HG03571 (cell line): ENCODE results near the gene RIT2.

Experiments used
- ATAC-seq: cut with Tn5 transposase; IDR thresholded peaks from one replicate; pipeline ENCODE4 v1.9.1; 2021; ENCODE audit not compliant: unreplicated experiment

Gene RIT2

DNA sequence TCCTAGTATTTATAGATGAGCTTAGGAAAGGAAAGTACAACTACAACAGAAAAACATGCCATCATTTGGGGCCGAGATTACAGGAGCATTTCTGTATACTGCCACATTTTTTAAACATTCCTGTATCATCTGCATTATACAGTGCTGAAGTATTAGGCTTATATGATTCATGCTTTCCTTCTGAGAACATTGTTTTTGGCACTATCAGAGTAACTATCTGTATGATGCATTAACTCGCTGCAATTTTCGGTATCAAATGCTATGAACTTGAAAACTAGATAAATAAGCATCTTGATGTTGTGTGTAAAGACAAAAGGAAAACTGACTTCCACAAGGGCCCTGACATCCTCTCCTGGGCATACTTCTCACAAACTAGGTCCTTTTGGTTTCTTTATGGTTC lies 102.0 kb downstream of the RIT2 start:
- ATAC-seq = no peak

DNA sequence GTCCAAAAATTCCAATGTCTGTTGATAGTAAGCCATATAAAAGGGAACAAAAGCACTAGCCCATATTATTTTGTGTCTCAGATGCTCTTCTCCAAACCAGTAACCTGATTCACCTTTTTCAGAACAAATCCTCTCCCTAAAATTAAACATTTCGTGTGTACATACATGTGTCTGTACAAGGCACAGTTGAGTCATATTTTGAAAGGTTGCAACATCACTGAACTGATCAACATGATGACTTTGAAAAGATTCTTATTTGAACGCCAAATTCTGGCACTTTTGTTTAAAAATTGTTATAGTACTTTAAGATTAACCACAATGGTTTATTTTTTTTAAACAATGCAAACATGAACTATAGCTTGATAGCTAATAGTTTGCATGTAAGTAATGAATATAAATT lies 102.5 kb downstream of the RIT2 start:
- ATAC-seq = no peak

DNA sequence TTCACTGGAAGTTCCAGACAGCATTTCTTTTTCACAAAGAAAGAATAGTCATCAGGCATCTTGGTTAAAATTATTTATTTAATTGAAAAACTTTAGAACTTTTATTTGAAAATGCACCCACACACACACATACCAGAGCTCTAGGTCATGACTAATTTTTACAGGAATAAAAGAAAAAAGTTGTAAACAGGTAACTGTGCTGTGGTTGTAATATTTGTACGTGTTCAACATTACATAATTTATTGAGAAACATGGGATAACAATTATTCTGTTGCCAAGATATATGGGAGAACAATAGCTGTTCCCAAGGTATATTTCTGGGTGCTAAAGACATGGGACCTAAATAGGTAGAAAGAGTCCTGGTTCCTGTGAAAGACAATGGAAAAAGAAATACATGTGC lies 104.9 kb downstream of the RIT2 start:
- no peak for ATAC-seq

GRCh38 chr18:43009674-43010073 lies 105.8 kb downstream of the RIT2 start:
- no peak for ATAC-seq

DNA sequence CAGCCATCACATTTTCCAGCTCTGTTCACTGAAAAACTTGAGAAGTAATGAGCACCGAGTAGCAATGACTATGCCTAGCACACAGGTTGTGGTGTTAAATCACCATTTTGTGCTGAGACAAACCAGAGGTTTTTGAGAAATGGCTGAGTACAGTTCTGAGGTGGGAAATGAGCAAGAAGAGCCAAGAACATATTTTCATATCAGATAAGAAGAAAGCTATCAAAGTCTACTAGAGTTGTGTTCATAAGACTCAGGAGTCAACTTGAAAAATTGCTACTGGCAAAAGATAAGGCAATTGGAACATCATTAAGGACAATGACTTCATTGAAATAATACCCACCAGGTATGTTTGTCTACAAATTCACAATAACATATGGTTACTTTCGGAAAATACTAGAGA lies 108.1 kb downstream of the RIT2 start:
- ATAC-seq = no peak

DNA sequence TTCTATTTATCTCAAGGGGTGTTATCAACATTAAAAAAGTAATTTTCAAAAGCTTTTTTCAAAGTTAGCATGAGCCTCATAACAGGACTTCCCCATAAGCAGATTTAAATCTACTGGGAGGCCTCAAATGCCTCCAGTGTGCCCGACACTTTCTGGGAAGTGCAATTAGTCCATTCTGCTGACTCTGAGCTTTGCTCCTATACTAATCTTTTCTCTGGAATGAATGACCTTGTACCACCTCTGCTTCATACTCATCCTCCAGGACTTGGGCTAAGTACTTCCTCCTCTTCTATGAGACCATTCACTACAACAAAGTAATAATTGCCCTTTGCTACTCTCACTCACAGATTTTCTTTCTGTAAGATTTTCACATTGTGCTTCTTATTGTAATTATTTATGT lies 111.1 kb downstream of the RIT2 start:
- ATAC-seq = no peak

DNA sequence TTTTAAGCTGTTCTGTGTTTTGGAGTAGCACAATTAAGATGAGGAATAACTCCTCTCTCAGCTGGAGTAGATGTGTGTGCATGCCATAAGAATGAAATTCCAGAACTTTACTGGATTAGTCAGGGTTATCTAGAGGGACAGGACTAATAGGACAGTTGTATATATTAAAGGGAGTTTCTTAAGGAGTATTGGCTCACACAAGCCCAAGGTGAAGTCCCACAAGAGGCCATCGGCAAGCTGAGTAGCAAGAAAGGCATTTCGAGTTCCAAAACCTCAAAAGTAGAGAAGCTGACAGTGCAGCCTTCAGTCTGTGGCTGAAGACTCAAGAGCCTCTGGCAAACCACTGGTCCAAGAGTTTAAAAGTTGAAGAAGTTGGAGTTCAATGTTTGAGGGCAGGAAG lies 113.7 kb downstream of the RIT2 start:
- no peak for ATAC-seq

- no peak for ATAC-seq
Measured at GRCh38 chr18:42996824-42997223, 118.7 kb downstream of the RIT2 start.

DNA sequence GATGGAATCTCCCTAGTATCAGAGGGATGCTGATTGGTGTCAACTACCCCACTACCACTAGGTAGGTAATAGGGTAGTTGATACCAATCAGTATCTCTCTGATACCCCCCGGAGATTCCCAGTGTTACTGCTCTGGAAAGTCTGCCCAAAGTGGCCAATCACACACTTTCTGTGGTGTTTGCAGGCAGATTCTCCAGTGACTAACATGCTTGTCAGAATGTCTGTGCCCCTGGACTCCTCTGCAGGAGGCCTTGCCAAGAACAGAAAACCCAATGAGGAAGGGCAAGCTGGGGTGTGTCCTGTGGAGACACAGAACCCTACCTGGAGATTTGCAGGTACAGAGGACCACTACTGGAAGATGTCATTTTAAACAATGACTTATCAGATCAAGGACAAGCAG lies 135.1 kb downstream of the RIT2 start:
- ATAC-seq = no peak

GRCh38 chr18:42977982-42978637 lies 137.4 kb downstream of the RIT2 start:
- no peak for ATAC-seq

DNA sequence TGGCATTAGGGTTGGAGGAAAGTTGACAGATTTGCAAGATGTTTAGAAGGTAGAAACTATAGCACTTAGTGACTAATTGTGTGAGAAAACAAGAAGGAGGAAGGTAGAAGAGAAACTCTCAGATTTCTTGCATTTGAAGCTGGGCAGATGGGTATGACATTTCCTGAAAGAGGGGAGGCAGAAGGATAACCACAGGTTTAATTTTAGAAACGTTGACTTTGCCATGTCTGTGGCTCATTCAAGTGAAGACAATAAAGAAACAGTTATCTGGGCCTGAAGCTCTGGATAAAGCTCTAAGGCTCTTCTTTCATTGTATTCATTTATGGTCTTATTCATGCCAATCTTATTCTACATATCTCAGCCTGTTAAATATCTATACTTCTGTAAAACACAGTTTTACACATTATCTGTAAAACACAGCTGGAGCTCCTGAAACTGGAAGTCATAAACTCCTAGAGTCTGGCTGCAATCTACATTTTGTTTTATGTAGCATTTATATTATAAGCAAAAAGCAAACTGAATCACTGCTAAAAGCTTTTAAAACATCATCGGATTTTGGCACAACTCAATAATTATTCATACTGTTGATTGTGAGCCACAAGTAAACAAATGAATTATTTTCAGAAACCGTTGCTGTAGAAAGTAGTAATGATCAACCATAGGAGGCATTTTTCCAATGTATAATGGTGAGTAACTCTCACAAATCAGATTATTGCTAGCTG lies 138.5 kb downstream of the RIT2 start:
- ATAC-seq = no peak

- no peak for ATAC-seq
Measured at GRCh38 chr18:42969366-42969765, 146.1 kb downstream of the RIT2 start.

DNA sequence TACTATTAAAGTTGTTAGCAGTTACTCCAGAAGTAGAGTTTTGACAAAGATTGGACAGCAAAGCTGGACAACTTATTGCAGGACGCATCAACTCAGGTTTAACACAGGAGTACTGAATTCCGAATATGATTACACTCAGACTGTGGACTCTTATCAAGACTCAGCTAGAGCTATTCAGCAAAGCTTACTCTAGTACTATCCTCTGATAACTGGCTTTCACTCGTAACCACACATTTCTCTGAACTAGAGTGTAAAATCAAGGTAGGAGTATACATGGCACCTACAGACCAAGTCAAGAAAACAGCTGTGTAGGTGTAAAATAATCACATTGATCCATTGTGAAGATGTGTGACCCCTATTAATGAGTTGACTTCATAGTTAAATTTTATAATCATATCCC lies 154.2 kb downstream of the RIT2 start:
- ATAC-seq = no peak

DNA sequence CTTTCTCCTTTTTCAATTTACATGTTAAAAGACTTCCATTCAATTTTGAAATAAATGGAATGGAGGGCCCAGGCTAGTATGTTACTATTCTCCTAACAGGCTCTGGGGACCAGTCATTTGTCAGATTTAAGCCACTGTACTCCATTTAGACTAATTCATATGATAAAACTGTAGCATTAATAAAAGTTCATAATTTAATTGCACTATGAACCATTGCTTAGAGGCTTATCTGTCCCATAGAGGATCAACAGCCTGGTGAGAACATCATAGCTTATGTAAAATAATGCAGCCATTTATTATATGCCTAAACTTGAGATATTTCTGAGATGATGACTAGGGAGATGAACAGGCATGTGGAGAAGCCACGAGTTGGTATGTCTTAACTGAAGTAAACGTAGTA lies 156.0 kb downstream of the RIT2 start:
- ATAC-seq = no peak

DNA sequence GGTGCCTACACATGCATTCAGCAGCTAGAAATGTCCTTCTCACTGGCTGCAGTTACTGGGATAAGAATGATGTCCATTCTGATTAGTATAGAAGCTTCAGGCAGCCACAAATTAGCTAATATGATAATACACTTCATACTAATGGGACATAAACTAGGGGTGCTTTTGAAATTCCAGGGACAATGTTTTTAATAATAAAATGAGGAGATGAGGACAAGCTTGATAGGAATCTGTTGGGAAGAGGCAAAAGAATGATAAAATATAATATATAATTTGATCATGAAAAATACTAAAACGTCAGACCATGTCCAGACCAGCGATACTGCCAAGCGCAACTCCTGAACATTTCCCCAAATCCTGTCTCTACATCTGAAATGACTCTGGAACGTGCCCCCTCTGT lies 157.1 kb downstream of the RIT2 start:
- ATAC-seq = no peak

GRCh38 chr18:42956287-42956686 lies 159.2 kb downstream of the RIT2 start:
- ATAC-seq = no peak

DNA sequence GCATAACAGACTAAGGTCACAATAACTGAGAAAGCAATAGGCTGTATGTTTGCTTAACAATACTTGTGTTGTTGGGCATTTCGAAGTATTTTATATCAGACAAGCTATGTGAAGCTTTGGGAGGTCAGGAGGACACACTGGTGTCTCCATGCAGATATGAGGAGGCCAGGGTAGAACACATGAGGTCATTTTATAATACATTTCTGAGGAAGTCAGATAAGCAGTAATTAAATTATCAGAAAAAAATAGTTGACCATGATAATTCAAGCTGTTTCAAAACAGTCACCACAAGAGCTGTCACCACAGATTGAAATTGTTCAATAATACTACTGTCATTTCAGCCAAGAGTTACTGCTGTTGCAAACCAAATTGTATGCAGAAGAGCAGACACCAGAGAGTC lies 160.6 kb downstream of the RIT2 start:
- no peak for ATAC-seq

DNA sequence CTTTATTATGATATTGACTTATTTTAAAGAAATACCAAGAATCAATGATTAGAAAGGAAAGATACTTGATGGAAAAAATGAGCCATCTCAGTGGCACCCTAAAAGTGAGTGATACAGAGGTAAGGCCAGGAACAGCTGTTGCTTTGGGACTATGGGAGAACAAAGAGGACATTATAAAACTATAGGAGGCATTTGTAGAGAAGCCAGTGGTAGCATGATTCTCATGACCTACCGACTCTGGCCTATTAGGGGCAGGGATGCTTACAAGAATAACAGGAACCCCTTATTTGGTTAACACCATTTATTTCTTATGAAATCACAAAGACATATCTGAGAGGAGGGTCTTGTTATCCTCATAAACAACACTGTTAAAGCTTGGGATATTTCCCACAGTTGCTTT lies 162.2 kb downstream of the RIT2 start:
- ATAC-seq = no peak

GRCh38 chr18:42950732-42951131 lies 164.8 kb downstream of the RIT2 start:
- ATAC-seq = no peak

GRCh38 chr18:42948831-42949230 lies 166.7 kb downstream of the RIT2 start:
- ATAC-seq = no peak

- ATAC-seq = no peak
Measured at GRCh38 chr18:42941860-42942259, 173.6 kb downstream of the RIT2 start.

- no peak for ATAC-seq
Measured at GRCh38 chr18:42941021-42941420, 174.5 kb downstream of the RIT2 start.

DNA sequence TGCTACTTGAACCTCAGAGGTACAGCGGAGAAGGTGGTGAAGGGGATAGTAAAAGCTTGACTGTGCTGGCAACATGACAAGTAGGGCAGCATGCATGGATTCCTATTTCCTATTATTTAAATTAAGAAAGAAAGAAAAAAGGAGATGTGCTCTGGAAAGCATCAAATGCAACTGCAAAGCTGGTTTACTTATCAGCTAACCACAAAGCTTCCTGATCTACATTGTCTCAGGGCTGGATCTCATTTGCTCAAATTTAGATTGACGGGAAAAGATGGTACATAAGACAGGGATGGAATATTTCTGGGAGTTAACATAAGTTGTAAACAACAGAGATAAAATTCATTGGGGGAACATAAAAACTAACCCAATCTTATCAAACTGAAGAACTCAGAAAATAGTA lies 178.0 kb downstream of the RIT2 start:
- no peak for ATAC-seq
